HCT116 (cell line): Measurements from ENCODE around the gene NAA80. TPM values are rescaled to one million over a fixed set of nuclear protein-coding genes. Genes with fewer than 3 reads are reported as not detected.

Experiments
- ATAC-seq: fragments of 200-7000 bp; cut with Tn5 transposase; 2 replicates; pipeline ENCODE4 v1.9.1; 2020; ENCODE audit warnings: mild to moderate bottlenecking, moderate library complexity
- BruUV-seq: library from RNA; stranded (reverse); fragments of 400-500 nt; replicated peaks from 2 replicates; lab custom pipeline; 2021; lab: Mats Ljungman, UMichigan
- CTCF ChIA-PET: fragments of 300-600 bp; sonication (Branson Sonifier 250); formaldehyde crosslinking; loops from one replicate; lab custom pipeline; 2021; ENCODE audit warnings: antibody characterized with exemption; lab: Charles Lee
- POLR2A ChIA-PET: fragments of 300-600, 350-600 bp; sonication (Branson Sonifier 250); formaldehyde crosslinking; loops from one replicate; lab custom pipeline; 2021; ENCODE audit warnings: antibody characterized with exemption; lab: Charles Lee
- RAD21 ChIA-PET, 2 experiments: fragments of 300-600 bp; sonication (Branson Sonifier 250); formaldehyde crosslinking; loops; one replicate each; lab custom pipeline; 2023; ENCODE audit warnings: low total read pairs in 2 of 2; ENCODE audit not compliant: uncharacterized antibody in 2 of 2, unreplicated experiment in 2 of 2, low non-redundant PET in 1 of 2; lab: Charles Lee
- DNase-seq: peaks from one replicate; pipeline ENCODE4 v3.0.0-alpha.2; 2010; ENCODE audit warnings: low read depth, low spot score
- H2AFZ ChIP-seq: fragments of 200-600 bp; shearing (Covaris generic), sonication (generic); 2 replicates; pipeline ENCODE4 v1.6.1; 2017; ENCODE audit warnings: low read depth, mixed run types, mixed read lengths, antibody characterized with exemption, low read length; ENCODE audit not compliant: poor library complexity, severe bottlenecking
- H3K27ac ChIP-seq: 2 replicates; pipeline ENCODE4 v1.5.1; 2012; ENCODE audit warnings: low read depth, low read length
- H3K27me3 ChIP-seq: fragments of 200-600 bp; sonication (generic); 2 replicates; pipeline ENCODE4 v1.6.1; 2016; ENCODE audit warnings: mixed run types, low read length, mixed read lengths; ENCODE audit not compliant: insufficient read depth
- H3K36me3 ChIP-seq, 2 experiments: fragments of 200-500 bp in 1 of 2; fragments of 200-600 bp in 1 of 2; sonication (Bioruptor generic) in 1 of 2; sonication (generic) in 1 of 2; 2 replicates each; pipeline versions ENCODE4 v1.5.1 to v1.6.1; 2014 to 2016; ENCODE audit warnings: low read length in 2 of 2, inconsistent platforms in 1 of 2, mixed read lengths in 1 of 2, mixed run types in 1 of 2; ENCODE audit not compliant: insufficient read depth in 2 of 2, control insufficient read depth in 1 of 2
- H3K4me1 ChIP-seq, 2 experiments: fragments of 200-600 bp in 1 of 2; sonication (generic) in 1 of 2; 2 replicates each; pipeline versions ENCODE4 v1.5.1 to v1.6.1; 2012 to 2017; ENCODE audit warnings: low read length in 2 of 2, inconsistent platforms in 1 of 2, mild to moderate bottlenecking in 1 of 2, mixed read lengths in 1 of 2, mixed run types in 1 of 2, moderate library complexity in 1 of 2; ENCODE audit not compliant: insufficient read depth in 2 of 2, control insufficient read depth in 1 of 2
- H3K4me2 ChIP-seq: fragments of 200-600 bp; sonication (generic); 2 replicates; pipeline ENCODE4 v1.6.1; 2017; ENCODE audit warnings: mixed run types, low read length, mixed read lengths
- H3K4me3 ChIP-seq, 2 experiments: fragments of 200-600 bp in 1 of 2; sonication (generic) in 1 of 2; replicated peaks in 1 of 2; 2 replicates each; pipeline ENCODE4 v1.5.1; 2011 to 2016; ENCODE audit warnings: low read length in 2 of 2, control low read depth in 1 of 2, low read depth in 1 of 2, mild to moderate bottlenecking in 1 of 2, mixed read lengths in 1 of 2, mixed run types in 1 of 2
- H3K79me2 ChIP-seq: fragments of 200-600 bp; sonication (generic); 2 replicates; pipeline ENCODE4 v1.6.1; 2017; ENCODE audit warnings: mild to moderate bottlenecking, mixed run types, low read length, moderate library complexity, mixed read lengths; ENCODE audit not compliant: insufficient read depth
- H3K9ac ChIP-seq: fragments of 200-600 bp; sonication (generic); 2 replicates; pipeline ENCODE4 v1.6.1; 2016; ENCODE audit warnings: low read length, mixed read lengths
- H3K9me2 ChIP-seq: fragments of 200-600 bp; sonication (generic), shearing (Covaris generic); 2 replicates; pipeline ENCODE4 v1.6.1; 2017; ENCODE audit warnings: mixed run types, mild to moderate bottlenecking, moderate library complexity; ENCODE audit not compliant: insufficient read depth
- H3K9me3 ChIP-seq, 2 experiments: fragments of 200-500 bp in 1 of 2; fragments of 200-600 bp in 1 of 2; sonication (Bioruptor generic) in 1 of 2; sonication (generic) in 1 of 2; 2 replicates each; pipeline ENCODE4 v1.6.1; 2014 to 2017; ENCODE audit warnings: low read length in 2 of 2, mixed read lengths in 2 of 2, inconsistent platforms in 1 of 2, low read depth in 1 of 2, mild to moderate bottlenecking in 1 of 2, mixed run types in 1 of 2, moderate library complexity in 1 of 2; ENCODE audit not compliant: control insufficient read depth in 1 of 2, insufficient read depth in 1 of 2
- H4K20me1 ChIP-seq: fragments of 200-600 bp; sonication (generic), shearing (Covaris generic); 2 replicates; pipeline ENCODE4 v1.6.1; 2017; ENCODE audit warnings: mixed run types, mild to moderate bottlenecking, moderate library complexity; ENCODE audit not compliant: insufficient read depth
- ATF3 ChIP-seq: IDR thresholded peaks from 2 replicates; pipeline ENCODE4 v1.6.1; 2012
- EGR1 ChIP-seq: IDR thresholded peaks from 2 replicates; pipeline ENCODE4 v1.6.1; 2012; ENCODE audit warnings: low read depth
- POLR2AphosphoS5 ChIP-seq: IDR thresholded peaks from 2 replicates; pipeline ENCODE4 v1.6.1; 2011; ENCODE audit warnings: mild to moderate bottlenecking, low read depth, low read length, moderate library complexity
- REST ChIP-seq: IDR thresholded peaks from 2 replicates; pipeline ENCODE4 v1.6.1; 2012; ENCODE audit warnings: low read depth
- SRF ChIP-seq: IDR thresholded peaks from 2 replicates; pipeline ENCODE4 v1.6.1; 2012; ENCODE audit warnings: low read depth
- TCF7L2 ChIP-seq: IDR thresholded peaks from 2 replicates; pipeline ENCODE4 v1.7.0; 2011; ENCODE audit warnings: borderline replicate concordance, inconsistent platforms; ENCODE audit not compliant: insufficient read depth, insufficient read length; ENCODE audit errors: extremely low read depth
- YY1 ChIP-seq: IDR thresholded peaks from 2 replicates; pipeline ENCODE4 v1.6.1; 2011; ENCODE audit warnings: low read length, low read depth, moderate library complexity, mild to moderate bottlenecking; ENCODE audit not compliant: insufficient replicate concordance; ENCODE audit errors: extremely low read depth
- intact Hi-C: fragments of 100-400 bp; cut with micrococcal nuclease; formaldehyde crosslinking; loops from 2 replicates; pipeline ENCODE4 v1.10.0; 2022
- total RNA-seq: library from RNA; stranded (reverse); gene quantifications from one replicate; pipeline ENCODE4 v1.2.1, GENCODE V29; 2021; ENCODE audit not compliant: unreplicated experiment

The NAA80 gene
- total RNA-seq, 1 experiment from 2014 or later, result 21.3 TPM

GRCh38 chr3:50299929-50300680, 900 bp upstream of the NAA80 start (continued):
- no peak for TF ChIP-seq YY1

GRCh38 chr3:50299638-50299928, 378 bp upstream of the NAA80 start:
- H4K20me1 ChIP-seq, result no peaks in the 10 kb centered on the region
- POLR2A ChIA-PET, result interaction anchor here (0.6 to 2.0 kb wide), 10 partner anchors 16 to 105 kb away, joined by 3 to 12 read pairs (median 4); partner anchors contain the start of genes GNAI2, RASSF1 and TUSC2
- RAD21 ChIA-PET, result interaction anchor here (0.5 to 1.3 kb wide), 8 partner anchors 13 to 1178 kb away, joined by 3 to 5 read pairs (median 4); no protein-coding TSS in a partner anchor
- TF ChIP-seq REST (no peak), POLR2AphosphoS5 (no peak), TCF7L2 (no peak), ATF3 (no peak), EGR1 (no peak), SRF (no peak)
- TF ChIP-seq, all 23 proteins: peak for 0
- no peak for ATAC-seq
- Histone ChIP-seq H3K9me2 (no peaks in the 10 kb centered on the region), H3K79me2 (peaks cover 3% of the 10 kb centered on the region; the same call in 1 of the 2 replicates), H2AFZ (no peak overlapping the region), H3K27me3 (no peaks in the 10 kb centered on the region), H3K4me3 (peak overlapping the region; percentile 48 to 92), H3K4me1 (peaks cover 21 to 49% of the 10 kb centered on the region in 2 experiments), H3K36me3 (no peaks in the 10 kb centered on the region), H3K9me3 (no peaks in the 10 kb centered on the region), H3K27ac (peak overlapping the region; percentile 73), H3K9ac (peak overlapping the region; percentile 72), H3K4me2 (peak overlapping the region; percentile 97)
- BruUV-seq, result no TSS peak
- intact Hi-C loops, result no loop called here
- CTCF ChIA-PET, result interaction anchor here (0.9 to 1.4 kb wide), 8 partner anchors 18 to 71 kb away, joined by 3 to 9 read pairs (median 5); partner anchors contain the start of gene TUSC2
- DNase-seq, result no peak
